GM12875 (cell line): Measurements from ENCODE around the gene ABCC1.
"Not testable (repeated sequence)": the region's sequence is repeated elsewhere in the genome, so short reads cannot be mapped to it uniquely, and the experiment has no call there.

Source experiments
- H3K4me3 ChIP-seq: one replicate; pipeline ENCODE4 v1.5.1; 2011; ENCODE audit warnings: low read depth, low read length, control low read depth
- TF ChIP-seq, protein P1 (sequence below): IDR thresholded peaks from 2 replicates; pipeline ENCODE4 v1.5.1; 2011; ENCODE audit warnings: low read depth, mild to moderate bottlenecking, control low read depth, inconsistent platforms, low read length, moderate library complexity, borderline replicate concordance; ENCODE audit not compliant: insufficient read depth

Gene ABCC1

DNA sequence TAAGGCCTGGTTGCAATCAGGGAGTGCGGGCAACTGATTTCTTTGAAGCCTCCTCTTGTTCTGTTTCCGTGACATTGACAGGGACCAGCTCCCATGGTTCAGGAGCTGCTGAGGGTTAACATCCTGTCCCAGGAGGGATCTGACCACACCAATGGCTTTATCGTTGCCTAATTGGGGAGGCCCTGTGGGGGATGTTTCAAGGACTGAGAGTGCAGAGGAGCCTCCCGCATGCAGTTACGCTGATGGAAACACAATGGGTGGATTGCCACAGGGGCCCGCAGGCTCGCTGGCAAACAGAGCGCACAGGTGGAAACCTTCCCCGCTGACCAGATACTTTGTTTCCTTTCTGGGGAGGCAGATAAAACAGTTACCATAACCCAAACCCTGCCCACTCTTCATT lies 23.8 kb upstream of the ABCC1 start:
- no peak overlapping the region for H3K4me3 ChIP-seq
- TF ChIP-seq, protein P1, sequence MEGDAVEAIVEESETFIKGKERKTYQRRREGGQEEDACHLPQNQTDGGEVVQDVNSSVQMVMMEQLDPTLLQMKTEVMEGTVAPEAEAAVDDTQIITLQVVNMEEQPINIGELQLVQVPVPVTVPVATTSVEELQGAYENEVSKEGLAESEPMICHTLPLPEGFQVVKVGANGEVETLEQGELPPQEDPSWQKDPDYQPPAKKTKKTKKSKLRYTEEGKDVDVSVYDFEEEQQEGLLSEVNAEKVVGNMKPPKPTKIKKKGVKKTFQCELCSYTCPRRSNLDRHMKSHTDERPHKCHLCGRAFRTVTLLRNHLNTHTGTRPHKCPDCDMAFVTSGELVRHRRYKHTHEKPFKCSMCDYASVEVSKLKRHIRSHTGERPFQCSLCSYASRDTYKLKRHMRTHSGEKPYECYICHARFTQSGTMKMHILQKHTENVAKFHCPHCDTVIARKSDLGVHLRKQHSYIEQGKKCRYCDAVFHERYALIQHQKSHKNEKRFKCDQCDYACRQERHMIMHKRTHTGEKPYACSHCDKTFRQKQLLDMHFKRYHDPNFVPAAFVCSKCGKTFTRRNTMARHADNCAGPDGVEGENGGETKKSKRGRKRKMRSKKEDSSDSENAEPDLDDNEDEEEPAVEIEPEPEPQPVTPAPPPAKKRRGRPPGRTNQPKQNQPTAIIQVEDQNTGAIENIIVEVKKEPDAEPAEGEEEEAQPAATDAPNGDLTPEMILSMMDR: no peak

DNA sequence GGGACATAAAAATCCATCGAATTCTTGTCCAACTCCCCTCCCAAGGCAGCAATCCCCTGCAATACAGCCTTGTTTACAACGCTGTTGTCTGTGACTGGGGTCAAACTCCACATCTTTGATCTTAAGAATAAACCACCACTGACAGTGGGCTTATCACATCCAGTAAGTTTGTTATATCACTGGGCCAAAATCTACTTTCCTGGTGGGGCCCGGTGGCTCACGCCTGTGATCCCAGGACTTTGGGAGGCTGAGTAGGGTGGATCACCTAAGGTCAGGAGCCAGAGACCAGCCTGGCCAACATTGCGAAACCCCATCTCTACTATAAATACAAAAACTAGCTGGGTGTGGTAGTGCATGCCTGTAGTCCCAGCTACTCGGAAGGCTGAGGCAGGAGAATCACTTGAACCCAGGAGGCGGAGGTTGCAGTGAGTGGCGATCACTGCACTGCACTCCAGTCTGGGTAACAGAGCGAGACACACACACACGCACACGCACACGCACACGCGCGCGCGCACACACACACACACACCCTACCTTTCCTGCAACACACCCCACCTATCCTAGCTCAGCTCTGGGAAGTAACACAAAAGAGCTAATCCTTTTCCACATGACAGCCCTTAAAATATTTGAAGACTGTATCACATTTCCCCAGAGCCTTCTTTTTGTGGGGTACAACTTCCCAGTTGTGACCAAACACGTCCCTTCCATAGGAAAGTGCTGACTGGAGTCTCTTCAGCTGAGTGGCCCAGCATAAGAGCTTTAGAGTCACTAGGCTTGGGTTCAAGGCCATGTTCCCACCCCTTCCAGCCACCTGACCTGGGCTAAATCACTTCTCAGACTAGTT lies 20.9 kb upstream of the ABCC1 start:
- no peak overlapping the region for H3K4me3 ChIP-seq
- TF ChIP-seq, protein P1: no peak

DNA sequence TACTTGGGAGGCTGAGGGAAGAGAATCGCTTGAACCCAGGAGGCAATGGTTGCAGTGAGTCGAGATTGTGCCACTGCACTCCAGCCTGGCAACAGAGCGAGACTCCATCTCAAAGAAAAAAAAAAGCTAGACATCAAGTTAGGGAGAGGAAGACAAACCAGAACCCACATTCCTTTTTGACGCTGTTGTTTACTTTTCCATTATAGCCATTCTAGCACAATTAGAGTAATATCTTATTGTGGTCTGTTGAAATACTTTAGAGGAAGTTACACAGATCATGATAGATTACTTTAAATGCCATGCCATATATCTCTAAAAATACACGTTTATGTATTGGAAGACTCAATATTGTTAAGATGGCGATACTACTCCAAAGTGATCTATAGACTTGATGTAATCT lies 16.5 kb upstream of the ABCC1 start:
- H3K4me3 ChIP-seq: no peak overlapping the region

DNA sequence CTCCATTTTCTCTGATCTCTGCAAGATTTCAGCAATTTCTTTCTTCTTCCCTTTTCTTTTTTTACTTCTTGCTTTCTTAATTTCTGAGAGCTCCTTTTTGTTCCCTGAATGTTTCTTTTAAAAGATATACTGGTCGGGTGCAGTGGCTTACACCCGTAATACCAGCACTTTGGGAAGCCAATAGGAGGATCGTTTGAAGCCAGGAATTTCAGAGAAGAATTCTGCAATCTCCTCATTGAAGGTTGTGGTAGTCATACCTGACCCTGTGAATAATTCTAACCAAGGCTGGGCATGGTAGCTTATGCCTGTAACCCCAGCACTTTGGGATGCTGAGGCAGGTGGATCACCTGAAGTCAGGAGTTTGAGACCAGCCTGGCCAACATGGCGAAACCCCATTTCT lies 15.6 kb upstream of the ABCC1 start:
- H3K4me3 ChIP-seq: no peak overlapping the region
- TF ChIP-seq, protein P1: no peak

More for the DNA sequence above, 16.5 kb upstream of the ABCC1 start:
- TF ChIP-seq, protein P1: no peak

DNA sequence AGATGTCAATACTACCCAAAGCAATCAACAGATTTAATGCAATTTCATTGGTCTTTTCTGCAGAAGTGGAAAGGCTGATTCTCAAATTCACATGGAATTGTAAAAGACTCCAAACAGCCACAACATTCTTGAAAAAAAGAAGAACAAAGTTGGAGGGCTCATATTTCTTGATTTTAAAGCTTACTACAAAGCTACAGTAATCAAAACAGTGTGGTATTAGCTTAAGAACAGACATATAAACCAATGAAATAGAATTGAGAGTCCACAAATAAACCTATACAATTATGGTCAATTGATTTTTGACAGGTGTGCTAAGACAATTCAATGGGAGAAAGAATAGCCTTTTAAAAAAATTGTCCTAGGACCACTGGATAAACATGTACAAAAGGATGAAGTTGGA lies 14.4 kb upstream of the ABCC1 start:
- no peak overlapping the region for H3K4me3 ChIP-seq
- TF ChIP-seq, protein P1: no peak

DNA sequence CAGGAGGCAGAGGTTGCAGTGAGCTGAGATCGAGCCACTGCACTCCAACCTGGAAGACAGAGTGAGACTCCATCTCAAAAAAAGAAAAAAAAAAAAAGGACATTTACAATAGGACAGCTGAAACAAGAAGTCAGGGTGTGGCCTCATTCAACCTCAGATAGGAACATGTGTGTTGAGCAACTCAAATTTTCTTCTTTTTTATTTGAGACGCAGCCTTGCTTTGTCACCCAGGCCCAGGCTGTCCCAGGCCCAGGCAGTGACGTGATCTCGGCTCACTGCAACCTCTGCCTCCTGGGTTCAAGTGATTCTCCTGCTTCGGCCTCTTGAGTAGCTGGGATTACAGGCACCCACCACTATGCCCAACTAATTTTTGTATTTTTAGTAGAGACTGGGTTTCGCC lies 12.6 kb upstream of the ABCC1 start:
- H3K4me3 ChIP-seq: not testable (repeated sequence)

DNA sequence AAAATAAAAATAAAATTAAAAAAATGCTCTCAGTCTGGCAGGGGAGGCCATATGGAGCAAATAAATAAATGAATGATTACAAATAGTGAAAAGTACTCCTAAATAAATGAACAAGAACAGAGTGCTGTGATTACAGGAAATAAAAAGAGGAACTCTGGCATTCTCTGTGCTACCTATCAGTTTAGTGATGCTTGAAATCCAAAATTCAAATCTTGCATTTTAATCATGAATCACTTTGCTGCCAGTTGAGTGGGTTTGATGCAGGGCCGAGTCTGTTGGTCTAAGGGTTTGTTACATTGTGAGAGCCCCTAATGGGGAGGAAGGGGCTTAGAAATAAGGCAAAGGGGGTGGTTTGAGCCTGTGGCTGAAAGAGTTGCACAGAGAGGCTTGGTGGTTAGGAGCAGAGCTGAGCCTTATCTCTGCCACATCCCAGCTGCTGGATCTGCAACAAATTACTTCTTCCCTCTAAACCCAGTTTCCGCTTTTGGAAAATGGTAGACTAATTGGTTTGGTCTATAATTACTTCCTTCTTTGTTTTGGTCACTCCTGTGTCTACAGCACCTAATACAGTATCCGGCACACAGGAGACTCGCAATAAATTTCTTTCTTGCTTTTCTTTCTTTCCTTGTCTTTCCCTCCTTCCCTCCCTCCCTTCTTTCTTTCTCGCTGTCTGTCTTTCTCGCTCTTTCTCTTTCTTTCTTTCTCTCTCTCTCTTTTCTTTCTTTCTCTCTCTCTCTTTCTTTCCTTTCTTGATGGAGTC lies 6.3 kb upstream of the ABCC1 start:
- TF ChIP-seq, protein P1: no peak
- no peak overlapping the region for H3K4me3 ChIP-seq
